ENCODE data around the gene SRBD1. TPM values are rescaled to one million over a fixed set of nuclear protein-coding genes. Genes with fewer than 3 reads are reported as not detected.

The SRBD1 gene
- total RNA-seq, 1 donor: 17.4 TPM

- Histone ChIP-seq H3K36me3 (ENCODE audit: insufficient read depth, low read length) (no peaks in the 10 kb centered on the region), H2AFZ (ENCODE audit: low read length) (peak overlapping the region; percentile 44), H3K27ac (ENCODE audit: low read depth, low read length) (peak overlapping the region; percentile 31), H3K9me3 (ENCODE audit: low read depth, low read length) (no peaks in the 10 kb centered on the region), H3K4me3 (ENCODE audit: insufficient read depth, low read length) (no peak overlapping the region), H3K4me2 (ENCODE audit: insufficient read depth, low read length) (peak overlapping the region; percentile 48), H4K20me1 (ENCODE audit: insufficient read depth, low read length) (no peaks in the 10 kb centered on the region), H3K27me3 (ENCODE audit: insufficient read depth, low read length) (no peaks in the 10 kb centered on the region), H3K79me2 (ENCODE audit: insufficient read depth, low read length) (peaks cover 6% of the 10 kb centered on the region), H3K4me1 (ENCODE audit: insufficient read depth, low read length) (peaks cover 24% of the 10 kb centered on the region)
- no peak for DNase-seq (ENCODE audit: insufficient read length, low spot score, missing footprints)
- no peak for TF ChIP-seq CTCF (IDR thresholded peaks at IDR 0.05; ENCODE audit: extremely low read depth, low read depth, low read length)
These were observed 42.9 kb downstream of the SRBD1 start for GRCh38 chr2:45567974-45568789.

GRCh38 chr2:45567288-45567963 is 43.6 kb downstream of the SRBD1 start:
- H3K27me3 ChIP-seq (ENCODE audit: insufficient read depth, low read length): no peaks in the 10 kb centered on the region
- H4K20me1 ChIP-seq (ENCODE audit: insufficient read depth, low read length): no peaks in the 10 kb centered on the region
- no peak overlapping the region for H3K4me3 ChIP-seq (ENCODE audit: insufficient read depth, low read length)
- peak overlapping the region; percentile 31 for H3K27ac ChIP-seq (ENCODE audit: low read depth, low read length)
- peak overlapping the region; percentile 44 for H2AFZ ChIP-seq (ENCODE audit: low read length)
- peaks cover 6% of the 10 kb centered on the region for H3K79me2 ChIP-seq (ENCODE audit: insufficient read depth, low read length)
- TF ChIP-seq CTCF (IDR thresholded peaks at IDR 0.05; ENCODE audit: extremely low read depth, low read depth, low read length): no peak
- H3K4me1 ChIP-seq (ENCODE audit: insufficient read depth, low read length): peaks cover 24% of the 10 kb centered on the region
- H3K9me3 ChIP-seq (ENCODE audit: low read depth, low read length): no peaks in the 10 kb centered on the region
- H3K36me3 ChIP-seq (ENCODE audit: insufficient read depth, low read length): no peaks in the 10 kb centered on the region
- peak overlapping the region; percentile 48 for H3K4me2 ChIP-seq (ENCODE audit: insufficient read depth, low read length)
- no peak for DNase-seq (ENCODE audit: insufficient read length, low spot score, missing footprints)

GRCh38 chr2:45559436-45559835 is 51.6 kb downstream of the SRBD1 start:
- DNase-seq (ENCODE audit: insufficient read length, low spot score, missing footprints): no peak
- Histone ChIP-seq H3K9me3 (ENCODE audit: low read depth, low read length) (no peaks in the 10 kb centered on the region), H3K4me3 (ENCODE audit: insufficient read depth, low read length) (no peak overlapping the region), H3K27ac (ENCODE audit: low read depth, low read length) (no peak overlapping the region), H3K27me3 (ENCODE audit: insufficient read depth, low read length) (no peaks in the 10 kb centered on the region), H4K20me1 (ENCODE audit: insufficient read depth, low read length) (no peaks in the 10 kb centered on the region), H3K79me2 (ENCODE audit: insufficient read depth, low read length) (no peaks in the 10 kb centered on the region), H3K36me3 (ENCODE audit: insufficient read depth, low read length) (no peaks in the 10 kb centered on the region), H3K4me1 (ENCODE audit: insufficient read depth, low read length) (peaks cover 8% of the 10 kb centered on the region), H2AFZ (ENCODE audit: low read length) (no peak overlapping the region), H3K4me2 (ENCODE audit: insufficient read depth, low read length) (no peak overlapping the region)
- no peak for TF ChIP-seq CTCF (IDR thresholded peaks at IDR 0.05; ENCODE audit: extremely low read depth, low read depth, low read length)

- no peaks in the 10 kb centered on the region for H3K36me3 ChIP-seq (ENCODE audit: insufficient read depth, low read length)
- no peaks in the 10 kb centered on the region for H3K27me3 ChIP-seq (ENCODE audit: insufficient read depth, low read length)
- no peaks in the 10 kb centered on the region for H3K79me2 ChIP-seq (ENCODE audit: insufficient read depth, low read length)
- H3K4me3 ChIP-seq (ENCODE audit: insufficient read depth, low read length): no peak overlapping the region
- no peaks in the 10 kb centered on the region for H3K9me3 ChIP-seq (ENCODE audit: low read depth, low read length)
- no peaks in the 10 kb centered on the region for H4K20me1 ChIP-seq (ENCODE audit: insufficient read depth, low read length)
- no peak for TF ChIP-seq CTCF (IDR thresholded peaks at IDR 0.05; ENCODE audit: extremely low read depth, low read depth, low read length)
- H3K27ac ChIP-seq (ENCODE audit: low read depth, low read length): peak overlapping the region; percentile 81
- peak overlapping the region; percentile 37 for H3K4me2 ChIP-seq (ENCODE audit: insufficient read depth, low read length)
- H2AFZ ChIP-seq (ENCODE audit: low read length): no peak overlapping the region
- DNase-seq (ENCODE audit: insufficient read length, low spot score, missing footprints): no peak
- H3K4me1 ChIP-seq (ENCODE audit: insufficient read depth, low read length): peaks cover 12% of the 10 kb centered on the region
These were observed 56.3 kb downstream of the SRBD1 start for GRCh38 chr2:45554742-45555140.
